ENCODE data around the gene LHFPL6. TPM values are rescaled to one million over a fixed set of nuclear protein-coding genes. Genes with fewer than 3 reads are reported as not detected.

The LHFPL6 gene
- polyA plus RNA-seq, 2 of the 4 experiments (the other 2 are of a cell fraction) = 1.7 to 5.4 TPM

- Histone ChIP-seq H3K4me2 (no peak overlapping the region), H3K4me1 (no peaks in the 10 kb centered on the region), H3K9me3 (no peaks in the 10 kb centered on the region), H3K4me3 (no peak overlapping the region), H3K27ac (no peak overlapping the region)
- ATAC-seq (no peak), FAIRE-seq (no peak), DNase-seq (ENCODE audit: low read depth in 1 of 2, low spot score in 1 of 2) (no peak)
- CTCF ChIA-PET = interaction anchor here (1.2 kb wide), 1 partner anchor 26 kb away, joined by 3 read pairs; no protein-coding TSS in a partner anchor
- WGBS (ENCODE audit: missing lambda C conversion rate) = 31% methylated on average over 3 of the region's 3 CpGs
- POLR2A ChIA-PET = no interaction called here
- TF ChIP-seq RNF2 (IDR thresholded peaks at IDR 0.05; ENCODE audit: borderline replicate concordance, low read depth) (no peak), EHF (CRISPR knock-in tag; IDR thresholded peaks at IDR 0.05) (no peak), RARB (CRISPR knock-in tag; IDR thresholded peaks at IDR 0.05) (no peak), BHLHE40 (IDR thresholded peaks at IDR 0.05; ENCODE audit: low read depth, low read length) (no peak), MYC (IDR thresholded peaks at IDR 0.05; ENCODE audit: borderline replicate concordance, low read length) (no peak), TP53 (CRISPR knock-in tag; IDR thresholded peaks at IDR 0.05) (no peak), JUN (IDR thresholded peaks at IDR 0.05) (no peak), HOXB13 (CRISPR knock-in tag; IDR thresholded peaks at IDR 0.05; ENCODE audit: low read depth) (no peak), FOXS1 (CRISPR knock-in tag; IDR thresholded peaks at IDR 0.05) (no peak), NPAS2 (CRISPR knock-in tag; IDR thresholded peaks at IDR 0.05; ENCODE audit: borderline replicate concordance) (no peak)
Observed at GRCh38 chr13:39585219-39585618, 17.8 kb downstream of the LHFPL6 start.

- CTCF ChIA-PET = interaction anchor here (0.8 kb wide), 1 partner anchor 31 kb away, joined by 4 read pairs; no protein-coding TSS in a partner anchor
Observed at GRCh38 chr13:39580881-39581575, 22.0 kb downstream of the LHFPL6 start.

GRCh38 chr13:39578821-39579291 lies 24.1 kb downstream of the LHFPL6 start:
- H3K4me2 ChIP-seq = no peak overlapping the region
- H3K9me3 ChIP-seq = no peaks in the 10 kb centered on the region
- WGBS (ENCODE audit: missing lambda C conversion rate) = 26% methylated on average over 3 of the region's 3 CpGs
- ATAC-seq (no peak), DNase-seq (ENCODE audit: low read depth in 1 of 2, low spot score in 1 of 2) (no peak), FAIRE-seq (no peak)
- CTCF ChIA-PET = interaction anchor here (0.9 kb wide), 1 partner anchor 12 kb away, joined by 3 read pairs; no protein-coding TSS in a partner anchor
- no peaks in the 10 kb centered on the region for H3K4me1 ChIP-seq
- no peak overlapping the region for H3K4me3 ChIP-seq
- H3K27ac ChIP-seq = no peak overlapping the region
- TF ChIP-seq KDM5A (IDR thresholded peaks at IDR 0.05) = no peak
- TF ChIP-seq FOSL2 (IDR thresholded peaks at IDR 0.05) = no peak
- TF ChIP-seq FOSL2 (CRISPR knock-in tag; IDR thresholded peaks at IDR 0.05) = no peak
- no peak for TF ChIP-seq PHF8 (IDR thresholded peaks at IDR 0.05; ENCODE audit: borderline replicate concordance, low read depth)
- no peak for TF ChIP-seq TFCP2L1 (CRISPR knock-in tag; IDR thresholded peaks at IDR 0.05)
- TF ChIP-seq PBX3 (IDR thresholded peaks at IDR 0.05) = no peak
- no peak for TF ChIP-seq ZC3H11A (IDR thresholded peaks at IDR 0.05)
- TF ChIP-seq USF2 (IDR thresholded peaks at IDR 0.05) = no peak
- TF ChIP-seq CHD2 (IDR thresholded peaks at IDR 0.05; ENCODE audit: low read length, partially characterized antibody) = no peak
- TF ChIP-seq FOSB (CRISPR knock-in tag; IDR thresholded peaks at IDR 0.05) = no peak
- TF ChIP-seq RARB (CRISPR knock-in tag; IDR thresholded peaks at IDR 0.05) = no peak
- TF ChIP-seq MYC (IDR thresholded peaks at IDR 0.05; ENCODE audit: borderline replicate concordance, low read length) = no peak
- no peak for TF ChIP-seq KDM1A (IDR thresholded peaks at IDR 0.05; ENCODE audit: low read depth)
- TF ChIP-seq SREBF2 (IDR thresholded peaks at IDR 0.05) = no peak
- TF ChIP-seq BHLHE40 (IDR thresholded peaks at IDR 0.05; ENCODE audit: low read depth, low read length) = no peak
- no peak for TF ChIP-seq SMC3 (IDR thresholded peaks at IDR 0.05)
- no peak for TF ChIP-seq NPAS2 (CRISPR knock-in tag; IDR thresholded peaks at IDR 0.05; ENCODE audit: borderline replicate concordance)
- TF ChIP-seq ZFP36 (IDR thresholded peaks at IDR 0.05; ENCODE audit: borderline replicate concordance, partially characterized antibody) = no peak
- POLR2A ChIA-PET = no interaction called here

More at GRCh38 chr13:39580881-39581575, 22.0 kb downstream of the LHFPL6 start:
- 50% methylated on average over 5 of the region's 5 CpGs for WGBS (ENCODE audit: missing lambda C conversion rate)
- FAIRE-seq = no peak
- Histone ChIP-seq H3K4me3 (no peak overlapping the region), H3K4me1 (no peaks in the 10 kb centered on the region), H3K9me3 (no peaks in the 10 kb centered on the region), H3K4me2 (no peak overlapping the region), H3K27ac (no peak overlapping the region)
- DNase-seq (ENCODE audit: low read depth in 1 of 2, low spot score in 1 of 2) = no peak
- TF ChIP-seq ELK1 (IDR thresholded peaks at IDR 0.05; ENCODE audit: low read depth, low read length) (no peak), RFX5 (IDR thresholded peaks at IDR 0.05) (no peak), ZC3H11A (IDR thresholded peaks at IDR 0.05) (no peak)
- POLR2A ChIA-PET = no interaction called here
- ATAC-seq = no peak
